Stimulated activated CD4-positive, alpha-beta T cell treated with anti-CD3 and anti-CD28 coated beads, Interleukin-15, amount 100 ng/mL, for 24 hours (primary cell): ENCODE data around the gene PLXND1.

Experiments
- DNase-seq: peaks from one replicate; pipeline ENCODE4 v3.0.0-alpha.2; 2020

The PLXND1 gene

DNA sequence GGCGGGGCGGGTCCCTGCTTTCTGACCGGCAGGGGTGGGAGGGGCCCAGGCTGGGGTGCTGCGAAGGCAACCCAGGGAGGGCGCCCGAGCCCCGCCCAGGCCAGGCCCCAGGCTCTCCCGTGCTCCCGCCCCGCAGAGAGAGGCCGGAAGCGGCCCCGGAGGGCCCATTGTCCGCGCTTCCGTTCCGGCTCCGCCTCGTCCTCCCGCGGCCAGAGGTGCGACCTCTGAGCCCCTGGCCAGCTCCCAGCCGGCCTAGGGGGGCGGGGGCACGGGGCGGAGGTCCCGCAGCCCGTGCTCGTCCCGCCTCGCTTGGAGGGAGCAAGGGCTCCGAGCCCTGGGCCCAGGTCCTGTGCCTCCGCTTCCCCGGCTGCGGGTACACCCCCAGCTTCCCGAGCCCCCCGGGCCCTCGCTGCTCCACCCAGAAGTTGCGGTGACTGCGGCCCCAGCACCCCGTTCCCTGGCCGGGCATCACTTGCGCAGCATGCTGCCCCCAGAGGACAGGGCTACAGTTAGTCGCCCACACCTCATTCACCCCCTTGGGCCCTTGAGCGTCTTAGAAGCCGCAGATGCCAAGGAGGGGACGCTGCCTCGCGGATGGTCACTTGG is 20.4 kb upstream of the PLXND1 start:
- peak; percentile 92 for DNase-seq

DNA sequence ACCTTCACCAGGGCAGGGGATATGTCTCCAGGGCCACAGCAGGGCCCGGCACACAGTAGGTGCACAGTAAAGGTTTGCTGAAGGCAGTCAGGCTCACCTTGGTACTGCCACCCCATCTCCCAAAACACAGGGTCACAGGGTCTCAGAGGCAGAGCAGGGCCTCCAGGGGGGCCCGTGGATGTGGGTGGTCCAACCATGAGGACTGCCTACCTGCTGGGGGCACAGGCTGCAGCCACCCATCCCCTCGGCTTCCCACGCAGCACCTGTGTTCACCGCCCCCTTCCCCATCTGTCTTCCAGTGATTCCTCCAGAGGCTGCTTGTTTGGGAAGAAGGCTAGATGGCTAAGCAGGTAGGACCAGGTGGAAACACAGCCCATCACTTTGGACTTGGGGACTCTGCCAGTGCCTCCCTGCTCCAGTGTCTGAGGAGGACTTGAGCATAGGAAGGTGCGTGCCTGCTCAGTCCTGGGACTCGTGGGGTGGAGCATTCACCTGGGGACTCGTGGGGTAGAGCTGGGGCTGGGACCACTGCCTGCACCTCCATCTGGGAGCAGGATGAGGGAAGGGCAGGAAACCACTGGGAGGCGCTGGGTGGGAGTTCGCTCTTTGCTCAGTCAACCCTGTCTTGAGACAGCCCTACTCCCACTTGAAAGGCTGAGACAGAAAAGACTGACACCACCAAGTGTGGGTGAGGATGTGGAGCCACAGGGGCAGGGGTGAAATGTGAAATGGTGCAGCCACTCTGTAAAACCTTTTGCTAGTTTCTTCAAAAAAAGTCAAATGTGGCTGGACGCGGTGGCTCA is 18.8 kb upstream of the PLXND1 start:
- DNase-seq = no peak

DNA sequence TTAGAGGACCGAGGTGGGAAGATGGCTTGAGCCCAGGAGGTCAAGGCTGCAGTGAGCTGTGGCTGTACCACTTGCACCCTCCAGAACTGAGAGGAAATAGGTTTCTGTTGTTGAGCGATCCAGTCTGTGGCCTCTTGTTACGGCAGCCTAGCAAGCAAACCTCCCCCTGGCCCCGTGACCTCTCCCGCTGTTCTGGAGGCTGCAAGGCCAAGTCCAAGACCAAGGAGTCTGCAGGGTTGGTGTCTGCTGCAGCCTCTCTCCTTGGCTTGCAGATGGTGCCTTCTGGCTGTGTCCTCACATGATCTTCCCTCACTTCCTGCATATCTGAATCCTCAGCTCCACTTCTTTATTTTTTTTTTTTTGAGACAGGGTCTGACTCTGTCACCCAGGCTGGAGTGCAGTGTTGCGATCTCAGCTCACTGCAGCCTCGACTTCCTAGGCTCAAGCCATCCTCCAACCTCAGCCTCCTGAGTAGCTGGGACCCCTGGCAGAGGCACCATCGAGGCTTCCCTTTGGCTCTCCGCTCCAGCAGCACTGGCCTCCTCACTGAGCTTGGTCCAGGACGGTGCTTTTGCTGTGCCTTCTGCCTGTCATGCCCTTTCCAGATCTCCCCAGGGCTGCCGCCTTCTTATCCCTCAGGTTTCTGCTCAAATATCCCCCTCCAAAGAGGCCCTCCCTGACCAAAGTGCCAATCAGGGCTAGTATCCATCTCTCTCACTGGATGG is 18.0 kb upstream of the PLXND1 start:
- no peak for DNase-seq

DNA sequence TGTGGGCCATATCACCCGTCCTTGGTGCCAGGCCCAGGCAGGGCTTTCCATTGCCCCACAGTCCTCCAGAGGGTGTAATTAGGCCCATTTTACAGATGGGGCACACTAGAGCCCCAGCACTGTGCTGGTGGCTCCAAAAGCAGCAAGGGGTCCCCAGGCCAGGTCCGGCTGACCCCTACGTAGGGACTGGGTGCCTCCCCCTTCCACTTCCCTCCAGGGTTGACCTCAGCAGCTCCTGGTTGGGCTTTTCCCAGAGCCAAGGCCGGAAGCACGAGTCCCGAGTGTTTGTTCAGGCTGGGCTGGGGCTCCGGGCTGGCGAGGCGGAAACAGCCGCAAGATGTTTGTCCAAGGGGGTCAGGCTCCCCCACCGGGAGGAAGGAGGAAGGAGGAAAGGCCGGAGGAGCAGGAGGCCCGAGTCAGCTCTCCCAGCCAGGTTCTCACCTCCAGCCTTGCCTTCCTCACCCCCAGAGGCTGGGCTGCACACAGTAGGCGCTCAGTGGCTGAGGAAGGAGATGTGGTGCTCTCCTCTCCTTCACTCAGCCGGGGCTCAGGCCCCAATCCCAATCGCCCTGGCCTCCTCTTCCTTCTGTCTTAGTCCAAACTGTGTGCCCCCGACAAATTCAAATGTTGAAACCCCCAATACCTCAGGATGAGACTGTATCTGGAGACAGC is 17.1 kb upstream of the PLXND1 start:
- DNase-seq = no peak

DNA sequence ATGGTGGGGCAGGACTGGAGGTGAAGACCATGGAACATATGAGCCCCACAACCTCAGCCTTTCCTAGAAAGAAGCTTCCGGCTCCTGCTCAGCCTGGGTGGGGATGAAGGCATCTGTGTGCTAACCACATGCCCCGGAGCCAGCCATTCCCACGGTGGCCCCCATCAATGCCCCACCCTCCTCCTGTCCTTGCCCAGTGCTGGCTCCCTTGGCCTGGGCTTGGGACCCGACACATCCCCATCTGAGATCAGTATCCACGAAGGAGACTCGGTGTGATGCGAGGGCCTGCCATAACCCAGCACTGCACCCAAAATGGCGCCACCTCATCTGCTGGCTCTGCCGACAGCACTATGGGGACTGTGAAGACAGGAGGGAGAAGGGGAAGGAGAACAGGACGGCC is 16.5 kb upstream of the PLXND1 start:
- no peak for DNase-seq

DNA sequence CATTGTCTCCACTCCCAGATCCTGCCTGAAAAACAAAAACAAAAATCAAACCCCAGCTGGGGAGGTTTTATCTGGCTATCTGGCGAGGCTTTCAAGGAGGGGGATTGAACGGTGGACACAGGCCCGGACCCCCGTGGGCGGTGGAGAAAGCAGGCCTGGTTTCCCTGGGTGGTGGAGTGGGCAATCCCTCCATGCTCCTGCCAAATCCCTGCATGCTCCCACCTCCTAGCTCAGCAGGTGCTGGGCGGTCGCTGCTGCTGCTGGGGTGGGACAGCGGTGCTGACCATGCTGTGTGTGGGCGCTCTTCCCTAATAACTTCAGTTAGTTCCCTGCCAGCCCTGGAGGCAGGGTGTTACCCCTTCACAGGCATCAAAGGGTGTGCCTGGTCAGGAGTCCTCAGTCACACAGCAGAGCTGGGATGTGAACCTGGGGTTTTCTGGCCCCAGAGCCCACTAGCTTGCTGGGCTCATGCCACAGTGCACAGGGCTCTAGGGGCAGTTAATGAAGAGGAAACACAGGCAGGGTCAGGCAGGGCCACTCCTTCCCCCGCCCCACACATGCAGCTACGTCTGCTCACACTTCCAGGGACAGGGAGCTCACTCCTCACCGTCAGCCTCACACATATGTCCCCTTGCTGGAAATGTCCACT is 15.9 kb upstream of the PLXND1 start:
- no peak for DNase-seq

DNA sequence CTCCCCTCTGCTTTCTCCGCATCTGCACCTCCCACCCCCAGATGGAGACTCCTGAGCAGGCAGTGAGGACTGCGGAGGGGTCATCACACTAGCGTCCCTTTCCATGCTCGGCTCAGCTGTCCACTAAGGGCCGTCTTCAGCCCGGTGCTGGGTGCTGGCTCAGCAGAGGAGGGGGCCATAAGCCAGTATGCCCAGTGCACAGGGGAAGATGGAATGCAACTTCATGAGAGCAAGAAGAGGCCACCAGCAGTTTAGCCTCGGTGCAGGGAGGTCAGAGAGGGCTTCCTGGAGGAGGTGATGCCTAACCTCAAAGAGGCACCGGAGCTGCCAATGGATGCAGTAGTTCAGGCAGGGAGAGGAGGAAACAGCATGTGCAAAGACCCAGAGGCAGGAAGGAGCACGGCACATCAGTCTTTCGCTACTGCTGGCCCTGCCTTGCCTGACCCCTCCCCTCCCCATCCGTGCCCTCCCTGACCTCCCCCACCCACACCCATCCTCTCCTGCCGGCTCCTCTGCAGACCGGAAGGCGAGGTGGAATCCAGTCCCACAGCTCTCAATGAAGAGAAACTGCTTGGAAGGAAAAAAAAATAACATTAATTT is 15.2 kb upstream of the PLXND1 start:
- no peak for DNase-seq

DNA sequence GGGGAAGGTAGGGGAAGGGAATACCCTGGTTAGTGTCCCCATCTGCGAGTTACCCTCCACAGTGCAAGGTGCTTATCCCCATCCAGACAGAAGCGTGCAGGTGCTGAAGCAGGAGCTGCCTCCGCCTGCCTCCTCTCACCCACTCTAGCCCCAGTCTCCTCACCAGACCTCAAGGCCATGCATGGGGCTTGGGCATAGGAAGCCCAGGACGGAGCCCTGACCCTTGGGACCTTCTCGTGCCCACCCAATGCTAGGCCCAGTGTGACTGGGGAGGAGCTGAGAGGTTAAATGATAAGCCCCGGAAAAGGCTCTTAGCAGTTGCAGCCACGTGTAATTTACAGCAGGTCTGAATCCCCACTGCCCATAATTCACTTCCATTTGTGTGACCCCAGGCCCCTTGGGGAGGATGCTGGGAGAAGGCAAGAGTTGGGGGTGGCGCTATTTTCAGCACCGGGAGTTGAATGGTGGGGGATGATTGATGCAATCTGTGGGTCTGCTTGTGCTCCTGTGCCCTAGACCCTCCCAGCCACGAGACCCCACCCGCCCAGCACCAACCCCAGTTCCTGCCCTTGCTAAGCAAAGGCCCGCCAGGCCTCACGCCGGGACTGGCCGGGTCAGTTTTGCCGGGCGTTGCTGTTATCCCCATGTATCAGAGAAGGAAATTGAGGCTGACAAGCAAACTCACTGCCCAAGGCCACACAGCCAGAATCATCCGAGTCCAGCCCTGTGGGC is 14.5 kb upstream of the PLXND1 start:
- DNase-seq = no peak

DNA sequence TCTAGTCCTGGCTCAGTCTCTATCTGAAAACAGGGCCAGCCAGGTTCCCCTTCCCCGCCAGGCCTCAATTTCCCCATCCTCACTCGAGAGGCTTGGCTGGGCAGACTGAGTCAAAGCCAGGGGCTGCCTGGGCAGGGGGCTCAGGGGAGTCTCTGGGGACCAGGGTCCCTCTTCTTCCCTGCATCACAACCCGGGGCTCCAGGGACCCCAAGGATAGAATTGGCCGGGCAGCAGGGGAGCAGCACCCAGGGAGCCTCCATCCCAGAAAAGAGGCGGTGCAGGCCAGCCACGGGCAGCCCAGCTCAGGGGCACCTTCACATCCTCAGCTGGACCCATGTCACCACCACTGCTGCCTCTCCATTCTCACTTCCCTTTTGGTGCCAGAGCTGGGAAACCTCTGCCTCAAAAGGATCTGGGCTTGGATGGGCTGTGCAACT is 13.3 kb upstream of the PLXND1 start:
- no peak for DNase-seq

DNA sequence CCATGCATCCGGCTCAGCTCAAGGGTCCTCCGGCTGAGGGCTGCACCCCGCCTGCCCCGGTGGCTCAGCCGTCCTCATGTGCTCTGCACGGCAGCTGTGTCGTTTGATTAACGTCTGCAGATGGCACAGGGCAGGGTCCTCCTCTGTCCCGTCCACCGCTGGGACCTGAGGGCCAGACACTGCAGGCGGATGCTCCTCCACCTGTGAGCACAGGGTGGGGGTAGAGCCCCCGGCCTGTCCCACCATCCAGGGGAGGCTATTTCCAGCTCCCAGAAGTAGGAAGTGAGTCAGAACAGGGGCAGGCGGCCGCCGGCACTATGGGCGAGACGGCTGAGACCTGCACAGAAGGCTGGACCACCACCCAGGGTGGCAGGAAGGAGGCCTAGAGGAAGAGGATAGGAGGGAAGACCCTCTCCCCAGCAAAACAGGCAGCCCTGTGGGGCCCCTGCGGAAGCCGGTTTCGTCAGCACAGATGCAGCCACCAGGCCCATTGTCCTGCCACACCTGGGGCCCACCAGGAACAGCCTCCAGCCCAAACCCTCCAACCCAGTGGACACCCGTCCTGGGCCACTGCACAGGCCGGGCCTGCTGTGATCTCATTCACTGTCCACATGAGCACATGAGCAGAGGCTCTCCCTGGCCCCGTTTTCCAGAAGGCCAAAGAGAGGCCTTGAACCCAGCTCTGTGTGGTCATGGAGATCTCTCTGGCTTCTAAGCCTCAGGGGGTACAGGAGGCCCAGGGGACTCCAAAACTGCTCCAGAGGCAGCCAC is 12.6 kb upstream of the PLXND1 start:
- no peak for DNase-seq

DNA sequence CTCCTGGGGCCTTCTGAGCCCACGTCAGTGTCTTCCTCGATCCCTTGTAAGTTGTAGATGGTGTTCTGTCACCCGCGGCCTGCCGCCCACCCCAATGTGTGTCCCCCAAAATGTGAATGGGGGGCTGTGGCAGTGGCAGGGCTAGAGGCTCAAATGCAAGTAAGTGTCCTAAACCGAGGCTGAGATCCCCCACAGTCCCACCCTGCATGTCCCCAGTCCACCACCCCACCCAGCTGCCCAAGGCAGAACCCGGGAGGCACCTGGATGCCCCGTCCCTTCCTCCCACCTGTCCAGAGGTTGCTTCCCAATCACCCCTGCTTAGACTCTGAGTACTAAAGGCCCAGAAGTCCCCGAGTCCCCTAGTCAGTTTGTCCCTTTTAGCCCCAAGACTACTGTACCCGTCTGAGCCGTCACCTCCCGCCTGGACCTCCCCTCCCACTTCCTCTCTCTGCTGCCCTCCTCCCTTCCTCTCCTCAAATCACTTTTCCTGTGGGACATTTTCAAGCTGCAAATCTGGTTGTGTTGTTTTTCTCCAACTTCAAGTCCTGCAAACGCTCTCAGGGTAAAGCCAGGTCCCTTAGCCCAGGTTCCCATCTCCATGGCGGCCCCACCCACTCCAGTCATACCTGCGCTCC is 11.8 kb upstream of the PLXND1 start:
- DNase-seq = no peak

DNA sequence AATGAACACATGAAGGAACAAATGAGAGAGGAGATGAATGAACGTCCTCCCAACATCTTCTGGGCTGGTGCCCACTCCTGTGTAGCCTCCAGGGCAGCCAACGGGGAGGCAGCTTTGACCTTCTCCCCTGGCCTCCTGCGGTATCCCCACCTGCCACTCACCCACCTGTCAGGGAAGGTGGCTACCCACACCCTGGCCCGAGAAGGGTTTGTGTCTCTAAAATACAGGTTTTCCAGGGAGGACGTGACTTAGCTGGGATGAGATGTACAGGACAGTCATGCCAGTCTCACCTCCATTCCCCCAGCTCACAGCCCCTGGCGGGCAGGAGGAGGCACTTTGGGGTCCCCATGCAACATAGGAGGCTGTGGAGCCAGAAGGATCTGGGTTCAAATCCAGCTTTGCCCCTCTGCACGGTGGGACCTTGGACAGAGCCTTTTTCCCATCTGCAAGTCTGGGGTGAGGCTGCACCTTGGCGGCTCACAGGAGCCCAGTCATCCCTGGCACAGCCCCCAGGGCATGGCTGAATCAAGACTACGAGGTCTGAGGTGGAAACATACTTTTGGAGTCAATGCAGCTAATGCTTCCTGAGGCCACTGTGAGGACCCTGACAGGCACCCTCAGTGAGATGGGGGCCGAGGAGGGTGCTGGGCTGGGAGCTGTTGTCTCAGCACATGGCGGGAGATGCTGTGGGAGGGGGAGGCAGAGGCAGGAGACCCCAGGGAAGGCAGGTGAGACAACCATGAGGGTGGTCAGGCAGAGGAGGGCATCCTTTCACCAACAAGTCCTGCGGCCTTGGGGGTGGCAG is 11.1 kb upstream of the PLXND1 start:
- DNase-seq = no peak

DNA sequence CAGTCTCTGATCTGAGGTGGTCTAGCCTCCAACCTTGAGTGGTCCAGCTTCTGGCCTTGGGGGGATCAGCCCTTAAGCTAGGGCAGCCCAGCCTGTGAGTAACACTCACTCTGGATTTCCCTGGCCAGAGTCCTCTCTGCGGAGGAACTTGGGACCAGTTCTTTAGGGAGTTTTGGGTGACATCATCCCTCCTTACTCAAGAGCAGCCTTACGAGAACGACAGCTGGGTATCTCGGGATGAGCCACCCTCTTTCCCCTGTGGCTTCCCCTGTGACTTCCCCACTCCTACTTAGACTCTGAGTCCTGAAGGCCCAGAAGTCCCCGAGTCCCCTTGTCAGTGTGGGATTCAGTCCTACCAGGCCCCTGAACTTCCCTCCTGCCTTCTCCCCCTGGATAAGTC is 10.2 kb upstream of the PLXND1 start:
- no peak for DNase-seq

DNA sequence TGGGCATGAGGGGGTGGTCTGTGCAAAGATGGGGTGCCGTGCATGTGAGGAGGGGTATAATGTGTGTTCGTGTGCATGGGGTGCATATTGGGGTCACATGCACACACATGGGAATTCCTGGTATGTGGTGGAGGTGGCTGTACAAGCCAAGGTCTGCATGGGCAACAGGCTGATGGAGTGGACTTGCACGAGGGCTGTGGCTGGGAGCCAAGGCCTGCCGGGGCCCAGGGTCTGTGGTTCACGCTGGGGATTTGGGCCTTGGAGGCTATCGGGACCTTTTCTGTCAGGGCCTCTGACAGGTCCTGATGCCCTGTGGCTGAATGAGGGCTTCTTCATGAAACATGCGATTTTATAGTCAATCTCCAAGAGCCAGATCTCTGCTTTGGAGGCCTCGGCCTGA is 9.8 kb upstream of the PLXND1 start:
- no peak for DNase-seq

DNA sequence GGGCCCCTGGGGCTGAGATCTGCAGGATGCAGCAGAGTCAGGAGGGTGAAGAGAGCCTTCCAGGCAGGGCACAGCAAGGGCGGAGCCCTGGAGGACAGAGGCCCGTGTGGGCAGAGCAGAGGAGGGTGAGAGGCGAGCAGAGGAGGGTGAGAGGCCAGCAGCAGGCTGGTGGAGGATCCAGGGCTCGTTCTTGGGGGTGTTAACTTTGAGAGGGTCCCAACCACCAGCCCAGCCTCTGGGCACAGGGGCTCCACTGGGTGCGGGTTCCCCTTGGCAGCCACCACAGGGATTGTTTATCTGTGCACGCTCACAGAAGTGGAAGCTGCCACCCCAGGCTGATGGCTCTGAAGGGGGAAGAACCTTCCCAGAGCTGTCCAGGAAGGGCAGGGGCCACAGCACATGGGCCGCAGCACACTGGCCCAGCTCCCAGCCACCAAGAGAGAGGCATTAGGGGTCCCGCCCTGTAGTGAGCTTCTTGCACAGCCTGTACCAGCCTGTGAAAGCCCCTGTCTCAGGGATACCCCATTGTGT is 9.3 kb upstream of the PLXND1 start:
- no peak for DNase-seq

DNA sequence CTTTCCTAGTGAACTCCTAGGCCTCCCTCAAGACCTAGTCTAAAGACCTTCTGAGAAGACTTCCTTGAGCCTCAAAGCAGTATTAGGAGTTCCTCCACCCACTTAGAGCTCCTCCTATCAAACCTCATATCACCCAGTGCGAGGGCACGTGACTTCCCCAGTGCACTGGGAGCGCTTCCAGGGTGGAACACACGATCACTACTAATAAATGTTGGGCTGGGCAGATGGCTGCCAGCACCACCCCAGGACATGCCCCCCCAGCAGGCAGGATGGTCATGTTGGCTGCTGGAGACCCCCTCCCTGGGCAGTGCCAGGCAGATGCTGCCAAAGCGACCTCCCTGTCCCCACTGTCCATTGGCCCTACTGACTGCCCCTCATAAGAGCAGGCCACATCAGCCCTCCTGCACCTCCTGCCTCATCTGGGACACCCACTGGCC is 8.5 kb upstream of the PLXND1 start:
- no peak for DNase-seq

DNA sequence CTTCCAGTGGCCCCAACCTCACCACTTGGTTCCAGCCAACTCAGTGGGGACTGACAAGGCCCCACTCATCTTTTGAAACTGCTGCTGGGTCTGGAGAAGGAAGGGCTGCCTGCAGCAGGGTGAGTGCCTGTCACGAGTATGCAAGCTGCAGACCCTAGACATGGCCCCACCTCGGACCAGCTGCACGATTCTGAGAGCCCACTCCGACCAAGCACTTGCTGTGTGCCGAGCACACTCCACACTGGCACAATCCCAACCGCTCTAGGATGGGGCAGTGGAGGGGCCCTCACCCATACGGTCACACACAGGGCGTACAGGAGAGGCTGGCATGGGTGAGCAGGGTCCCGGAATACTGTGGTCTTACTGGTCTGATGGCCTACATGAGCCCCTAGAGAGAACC is 8.0 kb upstream of the PLXND1 start:
- no peak for DNase-seq

DNA sequence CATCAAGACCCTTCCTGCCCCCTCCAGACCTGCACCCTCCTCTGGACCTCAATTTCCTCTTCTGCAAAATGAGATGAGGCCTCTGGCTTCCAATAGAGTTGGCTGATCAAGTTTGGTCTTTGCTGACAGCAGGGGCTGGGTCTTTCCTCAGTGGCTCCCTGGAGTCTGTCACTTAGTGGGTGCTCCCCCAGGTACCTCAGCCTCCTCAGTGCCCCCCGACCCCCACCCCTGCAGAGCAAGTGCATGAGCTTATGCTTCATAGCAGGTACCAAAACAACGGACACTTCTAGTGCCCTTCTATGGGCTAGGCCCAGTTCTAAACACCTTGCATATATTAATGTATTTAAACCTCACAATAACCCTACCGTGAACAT is 6.9 kb upstream of the PLXND1 start:
- no peak for DNase-seq
